ENCODE results near the gene TBCK.

The TBCK gene

GRCh38 chr4:106315968-106316772, at the start of gene TBCK, which contains the start of gene AIMP1:
Gene TBCK (minus strand): TSS chr4:106316209. CDS start chr4:106308960, 7,249 bp downstream.
Gene AIMP1 (plus strand): TSS chr4:106316550. CDS start chr4:106325010, 8,460 bp downstream.
- ATAC-seq, result peak; percentile 92
- peak; percentile 66 to 88 for DNase-seq (ENCODE audit: low spot score in 2 of 2)
- Mint-ChIP-seq H3K4me1 (peaks cover 26% of the 10 kb centered on the region), H3K27ac (no peak within 1 kb of the TSS), H3K36me3 (peaks cover 26% of the 10 kb centered on the region), H3K9me3 (no peaks in the 10 kb centered on the region), H3K4me3 (no peak within 1 kb of the TSS)

DNA sequence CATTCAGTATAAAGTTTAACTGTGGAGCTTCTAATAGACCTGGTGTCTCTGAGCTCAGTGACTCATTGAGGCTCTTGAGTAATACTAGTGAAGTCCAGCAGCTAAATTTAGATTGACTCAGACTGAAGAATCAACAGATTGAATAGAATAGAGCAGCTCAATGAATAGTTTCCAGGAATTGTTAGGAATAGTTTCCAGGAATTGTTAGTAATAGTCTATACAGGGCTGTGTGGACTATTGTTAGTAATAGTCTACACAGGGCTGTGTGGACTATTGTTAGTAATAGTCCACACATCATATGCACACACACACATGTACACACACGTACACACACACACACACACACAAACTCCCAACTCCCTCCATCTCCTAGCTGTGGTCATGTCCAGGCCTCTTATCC, 49.6 kb upstream of the TBCK start:
- Mint-ChIP-seq H3K4me3 (no peak overlapping the region), H3K4me1 (no peaks in the 10 kb centered on the region), H3K9me3 (no peaks in the 10 kb centered on the region), H3K36me3 (no peaks in the 10 kb centered on the region), H3K27ac (no peak overlapping the region)
- ATAC-seq (peak; percentile 63), DNase-seq (ENCODE audit: low spot score in 2 of 2) (no peak)

- ATAC-seq (no peak), DNase-seq (ENCODE audit: low spot score in 2 of 2) (no peak)
- Mint-ChIP-seq H3K36me3 (no peaks in the 10 kb centered on the region), H3K9me3 (no peaks in the 10 kb centered on the region), H3K4me3 (no peak overlapping the region), H3K4me1 (no peaks in the 10 kb centered on the region), H3K27ac (no peak overlapping the region)
These were observed 48.3 kb upstream of the TBCK start for GRCh38 chr4:106364282-106364681.

DNA sequence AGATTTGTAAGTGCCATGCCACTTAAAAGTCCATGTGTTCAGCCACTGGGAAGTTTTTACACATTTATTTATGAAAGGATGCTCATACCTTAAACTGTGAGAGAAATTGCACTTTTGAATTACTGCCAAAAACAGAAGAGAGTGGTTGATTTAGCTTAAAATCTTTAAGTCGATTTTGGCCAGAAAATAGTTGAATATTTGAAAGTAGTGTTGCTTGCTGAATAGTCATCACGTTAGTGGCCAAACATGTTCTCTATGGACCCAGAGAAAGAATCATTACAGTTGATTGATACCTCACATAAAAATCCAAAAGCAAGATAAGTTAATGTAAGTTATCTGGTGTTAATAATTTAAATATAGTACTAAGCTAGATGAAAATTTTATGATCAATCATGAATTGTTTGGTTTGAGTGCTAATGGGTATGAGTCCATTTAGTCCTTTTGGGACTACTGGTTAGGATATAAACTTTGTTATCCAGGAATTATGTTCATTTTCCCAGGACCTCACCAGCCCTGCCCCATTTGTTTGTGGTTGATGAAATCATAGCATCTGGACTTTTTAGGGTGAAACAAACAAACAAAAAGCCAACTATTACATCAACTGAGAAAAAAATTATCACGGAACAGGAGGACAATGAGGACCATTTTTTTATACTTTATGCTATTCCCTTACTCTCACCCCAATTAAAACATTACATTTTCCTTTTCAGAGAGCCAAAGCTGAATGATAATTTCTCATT, 46.2 kb upstream of the TBCK start:
- H3K4me3 Mint-ChIP-seq, result no peak overlapping the region
- no peaks in the 10 kb centered on the region for H3K4me1 Mint-ChIP-seq
- no peaks in the 10 kb centered on the region for H3K36me3 Mint-ChIP-seq
- DNase-seq (ENCODE audit: low spot score in 2 of 2), result no peak
- ATAC-seq, result no peak
- no peaks in the 10 kb centered on the region for H3K9me3 Mint-ChIP-seq
- no peak overlapping the region for H3K27ac Mint-ChIP-seq

- DNase-seq (ENCODE audit: low spot score in 2 of 2), result no peak
- no peak overlapping the region for H3K27ac Mint-ChIP-seq
- H3K9me3 Mint-ChIP-seq, result no peaks in the 10 kb centered on the region
- H3K4me1 Mint-ChIP-seq, result no peaks in the 10 kb centered on the region
- H3K4me3 Mint-ChIP-seq, result no peak overlapping the region
- no peaks in the 10 kb centered on the region for H3K36me3 Mint-ChIP-seq
- ATAC-seq, result no peak
These were observed 42.9 kb upstream of the TBCK start for GRCh38 chr4:106358899-106359298.

- Mint-ChIP-seq H3K27ac (no peak overlapping the region), H3K4me1 (no peaks in the 10 kb centered on the region)
- no peak for ATAC-seq
These were observed 39.2 kb upstream of the TBCK start for GRCh38 chr4:106355193-106355592.

GRCh38 chr4:106353786-106354185, 37.8 kb upstream of the TBCK start:
- DNase-seq (ENCODE audit: low spot score in 2 of 2), result no peak
- ATAC-seq, result no peak
- Mint-ChIP-seq H3K4me3 (no peak overlapping the region), H3K27ac (no peak overlapping the region), H3K9me3 (no peaks in the 10 kb centered on the region), H3K36me3 (peaks cover 19% of the 10 kb centered on the region), H3K4me1 (no peaks in the 10 kb centered on the region)

More at GRCh38 chr4:106355193-106355592, 39.2 kb upstream of the TBCK start:
- H3K4me3 Mint-ChIP-seq, result no peak overlapping the region
- H3K9me3 Mint-ChIP-seq, result no peaks in the 10 kb centered on the region
- no peak for DNase-seq (ENCODE audit: low spot score in 2 of 2)
- peaks cover 5% of the 10 kb centered on the region for H3K36me3 Mint-ChIP-seq

DNA sequence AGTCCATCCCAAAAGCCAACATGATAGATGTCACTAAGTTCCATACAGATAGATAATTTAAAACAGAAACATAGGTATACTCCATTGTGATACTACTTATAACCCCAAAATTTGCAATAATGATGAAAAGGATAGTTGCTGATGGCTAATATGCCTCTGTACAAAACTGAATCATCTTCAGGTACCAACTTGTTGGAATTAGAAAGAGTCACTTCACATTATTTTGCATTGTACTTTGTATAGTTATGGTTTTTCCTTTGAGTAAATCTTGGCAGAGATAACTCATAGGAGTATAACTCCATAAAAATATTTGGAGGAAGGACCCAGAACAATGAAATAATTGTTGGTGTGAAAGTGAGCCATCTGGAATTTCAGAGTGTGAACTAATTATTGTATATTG, 35.0 kb upstream of the TBCK start:
- H3K9me3 Mint-ChIP-seq, result no peaks in the 10 kb centered on the region
- H3K27ac Mint-ChIP-seq, result no peak overlapping the region
- H3K36me3 Mint-ChIP-seq, result peaks cover 47% of the 10 kb centered on the region
- no peak for DNase-seq (ENCODE audit: low spot score in 2 of 2)
- no peaks in the 10 kb centered on the region for H3K4me1 Mint-ChIP-seq
- H3K4me3 Mint-ChIP-seq, result no peak overlapping the region
- no peak for ATAC-seq

GRCh38 chr4:106347167-106347566, 31.2 kb upstream of the TBCK start:
- Mint-ChIP-seq H3K4me3 (no peak overlapping the region), H3K36me3 (peaks cover 69% of the 10 kb centered on the region), H3K9me3 (no peaks in the 10 kb centered on the region), H3K27ac (no peak overlapping the region), H3K4me1 (peaks cover 18% of the 10 kb centered on the region)
- DNase-seq (ENCODE audit: low spot score in 2 of 2) (no peak), ATAC-seq (no peak)

GRCh38 chr4:106344647-106344970, 28.6 kb upstream of the TBCK start:
- Mint-ChIP-seq H3K36me3 (peaks cover 74% of the 10 kb centered on the region), H3K4me1 (peaks cover 43% of the 10 kb centered on the region)

GRCh38 chr4:106343865-106344646, 28.0 kb upstream of the TBCK start:
- Mint-ChIP-seq H3K36me3 (peaks cover 74% of the 10 kb centered on the region), H3K4me1 (peaks cover 49% of the 10 kb centered on the region), H3K9me3 (peaks cover 3% of the 10 kb centered on the region), H3K27ac (no peak overlapping the region), H3K4me3 (no peak overlapping the region)
- ATAC-seq (no peak), DNase-seq (ENCODE audit: low spot score in 2 of 2) (no peak)

More at GRCh38 chr4:106344647-106344970, 28.6 kb upstream of the TBCK start:
- peaks cover 3% of the 10 kb centered on the region for H3K9me3 Mint-ChIP-seq
- no peak for ATAC-seq
- H3K4me3 Mint-ChIP-seq, result no peak overlapping the region
- no peak for DNase-seq (ENCODE audit: low spot score in 2 of 2)
- H3K27ac Mint-ChIP-seq, result no peak overlapping the region

DNA sequence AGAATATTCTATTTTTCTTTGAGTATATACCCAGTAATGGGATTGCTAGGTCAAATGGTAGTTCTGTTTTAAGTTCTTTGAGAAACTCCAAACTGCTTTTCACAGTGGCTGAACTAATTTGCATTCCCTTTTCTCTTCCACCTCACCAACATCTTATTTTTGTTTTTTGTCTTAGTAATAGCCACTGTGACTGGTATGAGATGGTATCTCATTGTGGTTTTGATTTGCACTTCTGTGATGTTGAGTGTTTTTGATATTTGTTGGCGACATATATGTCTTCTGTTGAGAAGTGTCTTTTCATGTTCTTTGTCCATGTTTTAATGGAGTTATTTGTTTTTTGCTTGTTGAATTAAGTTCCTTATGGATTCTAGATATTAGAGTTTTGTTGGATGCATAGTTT, 24.8 kb upstream of the TBCK start:
- peaks cover 75% of the 10 kb centered on the region for H3K36me3 Mint-ChIP-seq
- no peak for DNase-seq (ENCODE audit: low spot score in 2 of 2)
- peak; percentile 51 for ATAC-seq
- H3K4me1 Mint-ChIP-seq, result peaks cover 56% of the 10 kb centered on the region
- no peak overlapping the region for H3K27ac Mint-ChIP-seq
- H3K9me3 Mint-ChIP-seq, result peaks cover 7% of the 10 kb centered on the region
- no peak overlapping the region for H3K4me3 Mint-ChIP-seq

DNA sequence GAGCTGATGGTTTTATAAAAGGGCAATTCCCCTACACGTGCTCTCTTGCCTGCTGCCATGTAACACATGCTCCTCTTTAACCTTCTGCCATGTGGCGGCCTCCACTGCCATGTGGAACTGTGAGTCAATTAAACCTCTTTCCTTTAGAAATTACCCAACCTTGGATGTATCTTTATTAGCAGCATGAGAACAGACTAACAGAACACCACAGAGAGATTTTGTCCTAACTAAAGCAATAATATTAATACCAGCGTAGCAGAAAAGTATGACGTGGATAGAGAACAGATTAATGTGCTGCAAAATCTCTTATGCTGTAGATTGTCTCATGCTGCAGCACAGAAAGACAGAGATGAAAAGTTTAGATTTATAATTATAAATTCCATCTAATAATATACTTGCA, 23.4 kb upstream of the TBCK start:
- peaks cover 78% of the 10 kb centered on the region for H3K36me3 Mint-ChIP-seq
- no peak overlapping the region for H3K27ac Mint-ChIP-seq
- H3K9me3 Mint-ChIP-seq, result peaks cover 7% of the 10 kb centered on the region
- H3K4me3 Mint-ChIP-seq, result no peak overlapping the region
- ATAC-seq (no peak), DNase-seq (ENCODE audit: low spot score in 2 of 2) (no peak)
- peaks cover 52% of the 10 kb centered on the region for H3K4me1 Mint-ChIP-seq

DNA sequence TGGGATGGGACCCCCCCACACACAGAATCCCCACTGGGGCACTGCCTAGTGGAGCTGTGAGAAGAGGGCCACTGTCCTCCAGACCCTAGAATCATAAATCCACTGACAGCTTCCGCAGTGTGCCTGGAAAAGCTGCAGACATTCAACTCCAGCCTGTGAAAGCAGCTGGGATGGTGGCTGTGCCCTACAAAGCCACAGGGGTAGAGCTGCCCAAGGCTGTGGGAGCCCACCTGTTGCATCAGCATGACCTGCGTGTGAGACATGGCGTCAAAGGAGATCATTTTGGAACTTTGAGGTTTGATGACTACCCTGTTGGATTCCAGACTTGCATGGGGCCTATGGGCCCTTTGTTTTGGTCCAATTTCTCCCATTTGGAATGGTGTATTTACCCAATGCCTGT, 22.7 kb upstream of the TBCK start:
- Mint-ChIP-seq H3K4me3 (no peak overlapping the region), H3K9me3 (peaks cover 7% of the 10 kb centered on the region), H3K36me3 (peaks cover 81% of the 10 kb centered on the region), H3K27ac (no peak overlapping the region), H3K4me1 (peaks cover 45% of the 10 kb centered on the region)
- DNase-seq (ENCODE audit: low spot score in 2 of 2) (no peak), ATAC-seq (no peak)

DNA sequence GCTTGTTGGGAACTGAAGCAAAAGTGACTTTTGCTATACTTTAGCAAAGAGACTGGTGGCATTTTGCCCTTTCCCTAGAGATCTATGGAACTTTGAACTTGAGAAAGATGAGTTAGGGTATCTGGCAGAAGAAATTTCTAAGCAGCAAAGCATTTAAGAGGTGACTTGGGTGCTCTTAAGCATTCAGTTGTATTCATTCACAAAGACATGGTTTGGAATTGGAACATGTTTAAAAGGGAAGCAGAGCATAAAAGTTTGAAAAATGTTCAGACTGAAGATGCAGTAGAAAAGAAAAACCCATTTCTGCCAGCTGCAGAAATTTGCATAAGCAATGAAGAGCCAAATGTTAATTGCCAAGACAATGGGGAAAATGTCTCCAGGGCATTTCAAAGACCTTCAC, 21.9 kb upstream of the TBCK start:
- ATAC-seq, result no peak
- no peak for DNase-seq (ENCODE audit: low spot score in 2 of 2)
- no peak overlapping the region for H3K27ac Mint-ChIP-seq
- peaks cover 45% of the 10 kb centered on the region for H3K4me1 Mint-ChIP-seq
- no peak overlapping the region for H3K4me3 Mint-ChIP-seq
- peaks cover 7% of the 10 kb centered on the region for H3K9me3 Mint-ChIP-seq
- peaks cover 84% of the 10 kb centered on the region for H3K36me3 Mint-ChIP-seq

Data from stimulated activated effector memory CD8-positive, alpha-beta T cell treated with anti-CD3 and anti-CD28 coated beads, Interleukin-12 subunit alpha, Interleukin-12 subunit beta, amount 100 ng/mL, for 72 hours (primary cell).